ENCODE data around the gene FAM234B.
A peak's percentile ranks its signal among the peaks of the same experiment; 100 is the strongest.
"Not testable (repeated sequence)": the region's sequence is repeated elsewhere in the genome, so short reads cannot be mapped to it uniquely, and the experiment has no call there.

FAM234B gene

GRCh38 chr12:13022851-13023271, 21.3 kb upstream of the FAM234B start:
- no peak for DNase-seq (ENCODE audit: low read depth, low spot score)

GRCh38 chr12:13023811-13024530, 20.2 kb upstream of the FAM234B start:
- peak; percentile 56 for DNase-seq (ENCODE audit: low read depth, low spot score)

GRCh38 chr12:13024531-13024916, 19.7 kb upstream of the FAM234B start:
- DNase-seq (ENCODE audit: low read depth, low spot score) = no peak

- DNase-seq (ENCODE audit: low read depth, low spot score) = no peak
Measured at GRCh38 chr12:13026286-13026685, 17.9 kb upstream of the FAM234B start.

DNA sequence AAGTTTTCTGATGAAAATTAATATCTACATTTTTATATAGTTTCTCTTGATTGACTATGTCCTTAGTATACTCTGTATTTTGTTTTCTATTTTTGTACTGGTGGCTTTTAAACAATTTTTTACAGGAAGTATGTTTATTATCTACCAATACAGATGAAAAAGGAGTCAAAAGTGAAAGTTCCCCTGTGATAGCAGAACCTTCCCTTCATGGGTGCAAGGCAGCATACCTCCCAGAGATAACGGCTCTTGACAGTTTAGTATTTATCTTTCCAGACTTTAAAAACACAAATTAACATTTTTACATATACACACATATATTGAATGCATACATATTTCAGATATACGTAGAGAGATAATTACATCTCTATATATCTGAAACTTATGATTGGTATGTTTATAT, 17.1 kb upstream of the FAM234B start:
- no peak for DNase-seq (ENCODE audit: low read depth, low spot score)

- DNase-seq (ENCODE audit: low read depth, low spot score) = no peak
Measured at GRCh38 chr12:13027508-13027907, 16.7 kb upstream of the FAM234B start.

- no peak for DNase-seq (ENCODE audit: low read depth, low spot score)
Measured at GRCh38 chr12:13028825-13029570, 15.2 kb upstream of the FAM234B start.

- DNase-seq (ENCODE audit: low read depth, low spot score) = no peak
Measured at GRCh38 chr12:13030541-13031291, 13.5 kb upstream of the FAM234B start.

DNA sequence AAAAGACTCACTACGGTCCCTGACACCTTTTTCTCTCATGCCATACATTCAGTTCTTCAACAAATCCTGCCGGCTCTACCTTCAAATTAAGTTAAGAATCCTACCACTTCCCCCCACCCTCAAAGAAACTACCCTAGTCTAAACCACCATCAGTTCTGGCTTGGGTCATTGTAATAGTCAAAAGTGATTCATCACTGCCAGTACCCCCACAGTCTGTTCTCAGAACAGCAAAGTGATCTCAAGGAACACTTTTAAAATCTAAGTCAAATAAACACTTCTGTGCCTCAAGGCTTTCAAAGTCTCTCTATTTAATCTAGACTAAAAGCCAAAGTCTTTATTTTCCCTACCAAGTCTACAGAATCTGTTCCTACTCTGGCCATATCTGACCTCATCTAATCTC, 12.0 kb upstream of the FAM234B start:
- DNase-seq (ENCODE audit: low read depth, low spot score) = no peak

- no peak for DNase-seq (ENCODE audit: low read depth, low spot score)
Measured at GRCh38 chr12:13033476-13033875, 10.7 kb upstream of the FAM234B start.

DNA sequence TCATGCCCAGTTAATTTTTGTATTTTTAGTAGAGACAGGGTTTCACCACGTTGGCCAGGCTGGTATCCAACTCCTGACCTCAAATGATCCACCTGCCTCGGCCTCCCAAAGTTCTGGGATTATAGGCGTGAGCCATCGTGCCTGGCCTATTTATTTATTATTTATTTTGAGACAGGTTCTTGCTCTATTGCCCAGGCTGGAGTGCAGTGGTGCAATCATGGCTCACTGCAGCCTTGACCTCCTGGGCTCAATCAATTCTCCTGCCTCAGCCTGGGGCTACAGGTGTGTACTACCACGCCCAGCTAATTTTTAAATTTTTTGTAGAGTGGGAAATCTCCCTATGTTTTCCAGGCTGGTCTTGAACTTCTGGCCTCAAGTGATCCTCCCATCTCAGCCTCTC, 8.8 kb upstream of the FAM234B start:
- DNase-seq (ENCODE audit: low read depth, low spot score) = not testable (repeated sequence)

- no peak for DNase-seq (ENCODE audit: low read depth, low spot score)
Measured at GRCh38 chr12:13036881-13037280, 7.3 kb upstream of the FAM234B start.

GRCh38 chr12:13038491-13039161, 5.6 kb upstream of the FAM234B start:
- DNase-seq (ENCODE audit: low read depth, low spot score) = peak; percentile 69

GRCh38 chr12:13039328-13039956, 4.7 kb upstream of the FAM234B start:
- DNase-seq (ENCODE audit: low read depth, low spot score) = no peak

DNA sequence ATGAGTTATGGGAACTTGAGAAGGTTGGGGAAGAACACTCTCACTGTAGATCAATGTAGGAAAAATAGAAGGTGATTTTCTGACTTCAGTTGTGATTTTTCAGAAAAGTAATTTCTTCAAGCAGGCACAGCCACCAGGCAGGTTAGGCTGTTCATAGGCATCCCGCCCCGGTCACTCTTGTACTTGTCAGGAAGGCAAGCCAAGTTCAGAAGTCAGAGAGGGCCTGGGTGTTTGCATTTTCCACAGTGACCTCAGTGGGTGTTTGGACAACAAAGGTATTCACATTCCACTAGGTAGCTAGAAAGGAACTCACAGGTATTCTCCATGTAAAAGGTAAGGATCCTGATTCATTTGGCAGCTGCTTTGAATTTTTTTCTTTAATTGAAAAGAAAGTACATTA, 3.0 kb upstream of the FAM234B start:
- no peak for DNase-seq (ENCODE audit: low read depth, low spot score)

DNA sequence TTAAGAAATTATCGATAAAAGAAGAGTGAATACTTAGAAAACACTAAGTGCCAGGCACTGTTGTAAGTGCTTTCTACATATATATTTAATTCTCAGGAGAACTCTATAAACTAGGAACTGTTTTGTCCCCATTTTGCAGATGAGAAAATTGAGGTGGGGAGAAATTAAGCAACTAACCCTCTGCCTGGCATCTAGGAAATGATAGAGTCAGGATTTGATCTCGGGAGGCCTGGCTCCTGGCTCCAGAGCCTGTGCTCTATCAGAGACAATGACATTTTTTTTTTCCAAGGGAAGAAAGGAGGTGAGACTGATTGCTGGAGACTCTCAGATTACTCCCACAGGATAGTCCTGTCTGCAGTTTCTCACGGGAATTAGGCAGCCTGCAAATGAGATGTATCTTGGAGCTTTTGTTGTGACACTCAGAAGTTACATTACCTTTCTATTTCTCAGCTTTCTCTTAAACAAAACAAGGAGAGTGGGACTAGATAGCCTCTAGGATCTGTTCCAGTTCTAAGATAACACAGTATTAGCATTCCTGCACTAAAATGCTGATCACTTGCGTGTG, 1.4 kb upstream of the FAM234B start:
- DNase-seq (ENCODE audit: low read depth, low spot score) = no peak

DNA sequence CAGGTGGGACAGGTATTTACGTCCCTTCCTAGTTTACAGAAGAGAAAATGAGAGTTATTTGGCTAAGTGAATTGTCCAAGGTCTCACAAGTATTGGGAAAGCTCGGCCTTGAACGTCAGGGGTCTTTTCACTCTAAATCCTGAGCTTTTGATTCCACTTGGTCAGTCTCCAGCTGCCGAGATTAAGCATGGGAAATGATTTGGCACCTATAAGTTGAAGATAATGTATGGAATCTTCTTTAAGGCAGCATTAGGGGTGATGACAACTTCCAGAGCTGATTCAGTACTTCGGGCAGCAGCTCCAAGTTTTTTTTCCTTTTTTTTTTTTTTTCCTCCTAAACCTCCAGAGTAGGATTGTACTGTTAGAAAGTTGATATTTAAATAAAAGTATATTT, 722 bp downstream of the FAM234B start:
- no peak for DNase-seq (ENCODE audit: low read depth, low spot score)

GRCh38 chr12:13045816-13046215, 1.6 kb downstream of the FAM234B start:
- DNase-seq (ENCODE audit: low read depth, low spot score) = no peak

- DNase-seq (ENCODE audit: low read depth, low spot score) = no peak
Measured at GRCh38 chr12:13046964-13047363, 2.8 kb downstream of the FAM234B start.

GRCh38 chr12:13049816-13050215, 5.6 kb downstream of the FAM234B start:
- DNase-seq (ENCODE audit: low read depth, low spot score) = peak; percentile 24

DNA sequence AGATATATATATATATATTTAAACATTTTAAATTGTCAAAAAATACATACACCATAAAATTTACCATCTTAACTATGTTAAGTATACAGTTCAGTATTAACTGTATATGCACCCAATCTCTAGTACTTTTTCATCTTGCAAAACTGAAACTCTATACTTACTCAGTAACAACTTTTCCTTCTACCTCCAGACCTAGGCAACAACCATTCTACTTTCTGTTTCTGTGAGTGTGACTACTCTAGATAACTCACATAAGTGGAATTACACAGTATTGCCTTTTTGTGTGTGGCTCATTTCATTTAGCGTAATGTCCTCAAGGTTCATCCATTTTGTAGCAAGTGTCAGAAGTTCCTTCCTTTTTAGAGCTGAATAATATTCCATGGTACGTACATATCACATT, 8.2 kb downstream of the FAM234B start:
- no peak for DNase-seq (ENCODE audit: low read depth, low spot score)
